H1 (cell line): ENCODE measurements around the gene EFEMP1.

Experiments used
- KDM1A ChIP-seq: fragments of 200-600, 300-600 bp; sonication (generic); IDR thresholded peaks from 2 replicates; pipeline ENCODE4 v1.7.1; 2016; ENCODE audit warnings: mild to moderate bottlenecking, low read length, borderline replicate concordance
- POLR2AphosphoS5 ChIP-seq: IDR thresholded peaks from 2 replicates; pipeline ENCODE4 v1.6.1; 2011; ENCODE audit warnings: low read depth, low read length
- POU5F1 ChIP-seq: IDR thresholded peaks from 2 replicates; pipeline ENCODE4 v1.6.1; 2011; ENCODE audit warnings: low read depth, mild to moderate bottlenecking, low read length, moderate library complexity
- SP4 ChIP-seq: IDR thresholded peaks from 2 replicates; pipeline ENCODE4 v1.6.1; 2012; ENCODE audit warnings: low read length, inconsistent platforms
- TF ChIP-seq, protein P1 (sequence below): IDR thresholded peaks from 2 replicates; pipeline ENCODE4 v1.6.1; 2012; ENCODE audit warnings: inconsistent platforms
- TF ChIP-seq, protein P2 (sequence below), 3 experiments: IDR thresholded peaks; 1 replicate in 2 of 3; 2 replicates in 1 of 3; pipeline versions ENCODE4 v1.5.1 to v1.6.1; 2011; ENCODE audit warnings: low read length in 3 of 3, mild to moderate bottlenecking in 3 of 3, inconsistent platforms in 2 of 3, low read depth in 1 of 3, moderate library complexity in 1 of 3; ENCODE audit not compliant: insufficient read depth in 1 of 3; ENCODE audit errors: control extremely low read depth in 1 of 3

- TF ChIP-seq, protein P1, sequence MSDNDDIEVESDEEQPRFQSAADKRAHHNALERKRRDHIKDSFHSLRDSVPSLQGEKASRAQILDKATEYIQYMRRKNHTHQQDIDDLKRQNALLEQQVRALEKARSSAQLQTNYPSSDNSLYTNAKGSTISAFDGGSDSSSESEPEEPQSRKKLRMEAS: no peak
- no peak for TF ChIP-seq KDM1A
- TF ChIP-seq, protein P2, sequence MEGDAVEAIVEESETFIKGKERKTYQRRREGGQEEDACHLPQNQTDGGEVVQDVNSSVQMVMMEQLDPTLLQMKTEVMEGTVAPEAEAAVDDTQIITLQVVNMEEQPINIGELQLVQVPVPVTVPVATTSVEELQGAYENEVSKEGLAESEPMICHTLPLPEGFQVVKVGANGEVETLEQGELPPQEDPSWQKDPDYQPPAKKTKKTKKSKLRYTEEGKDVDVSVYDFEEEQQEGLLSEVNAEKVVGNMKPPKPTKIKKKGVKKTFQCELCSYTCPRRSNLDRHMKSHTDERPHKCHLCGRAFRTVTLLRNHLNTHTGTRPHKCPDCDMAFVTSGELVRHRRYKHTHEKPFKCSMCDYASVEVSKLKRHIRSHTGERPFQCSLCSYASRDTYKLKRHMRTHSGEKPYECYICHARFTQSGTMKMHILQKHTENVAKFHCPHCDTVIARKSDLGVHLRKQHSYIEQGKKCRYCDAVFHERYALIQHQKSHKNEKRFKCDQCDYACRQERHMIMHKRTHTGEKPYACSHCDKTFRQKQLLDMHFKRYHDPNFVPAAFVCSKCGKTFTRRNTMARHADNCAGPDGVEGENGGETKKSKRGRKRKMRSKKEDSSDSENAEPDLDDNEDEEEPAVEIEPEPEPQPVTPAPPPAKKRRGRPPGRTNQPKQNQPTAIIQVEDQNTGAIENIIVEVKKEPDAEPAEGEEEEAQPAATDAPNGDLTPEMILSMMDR (IDR thresholded peaks at IDR 0.05; ENCODE audit: control extremely low read depth in 1 of 3, insufficient read depth in 1 of 3, low read depth in 1 of 3, low read length in 3 of 3): no peak
- TF ChIP-seq POU5F1: no peak
- no peak for TF ChIP-seq POLR2AphosphoS5
- no peak for TF ChIP-seq SP4
Observed at GRCh38 chr2:55888936-55889335, 34.6 kb downstream of the EFEMP1 start.
